HFF-Myc (cell line): ENCODE measurements around the gene TMEM106B.
A peak's percentile ranks its signal among the peaks of the same experiment; 100 is the strongest.
"Not testable (repeated sequence)": the region's sequence is repeated elsewhere in the genome, so short reads cannot be mapped to it uniquely, and the experiment has no call there.

Experiments used
- DNase-seq: peaks from one replicate; pipeline ENCODE4 v3.0.0-alpha.2; 2011; ENCODE audit warnings: low read depth; ENCODE audit errors: extremely low read depth
- H3K4me3 ChIP-seq: replicated peaks from 2 replicates; pipeline ENCODE4 v1.5.1; 2011; ENCODE audit warnings: low read depth, mild to moderate bottlenecking, control low read depth, low read length
- CTCF ChIP-seq: IDR thresholded peaks from 2 replicates; pipeline ENCODE4 v1.5.1; 2012; ENCODE audit warnings: mild to moderate bottlenecking, low read depth, low read length, control low read depth; ENCODE audit errors: missing control alignments

Gene TMEM106B

GRCh38 chr7:12211054-12211710 lies at the start of gene TMEM106B:
Gene TMEM106B, plus strand, starts transcription at chr7:12211294. Its CDS starts 3,517 bp downstream, at chr7:12214811.
- peak within 1 kb of the TSS; percentile 75 for H3K4me3 ChIP-seq
- DNase-seq = peak; percentile 81
- no peak for TF ChIP-seq CTCF

GRCh38 chr7:12162415-12163113 lies 48.5 kb upstream of the TMEM106B start:
- no peak for TF ChIP-seq CTCF
- no peak for DNase-seq
- H3K4me3 ChIP-seq = no peak overlapping the region

GRCh38 chr7:12168065-12168464 lies 43.0 kb upstream of the TMEM106B start:
- DNase-seq, H3K4me3 ChIP-seq: not testable (repeated sequence)

- DNase-seq, H3K4me3 ChIP-seq: not testable (repeated sequence)
Measured at GRCh38 chr7:12169981-12170820, 40.9 kb upstream of the TMEM106B start.

- DNase-seq = no peak
- H3K4me3 ChIP-seq = no peak overlapping the region
- no peak for TF ChIP-seq CTCF
Measured at GRCh38 chr7:12173671-12174070, 37.4 kb upstream of the TMEM106B start.

DNA sequence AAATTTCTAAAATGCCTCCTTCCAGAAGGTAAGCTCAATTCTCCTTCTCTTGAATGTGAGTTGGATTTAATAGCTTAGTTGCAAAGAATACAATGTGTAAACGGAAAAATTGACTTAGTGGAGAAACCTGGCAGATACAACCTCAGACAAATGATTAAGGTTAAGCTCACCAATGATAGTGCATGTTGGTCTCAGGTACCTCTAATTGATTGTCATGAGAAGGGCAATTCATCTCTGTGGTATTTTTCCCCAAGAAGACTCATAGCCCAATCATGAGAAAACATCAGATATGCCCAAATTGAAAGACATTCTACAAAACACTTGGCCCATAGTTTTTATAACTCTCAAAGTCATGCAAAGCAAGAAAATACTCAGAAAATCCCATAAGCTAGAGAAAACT lies 36.2 kb upstream of the TMEM106B start:
- H3K4me3 ChIP-seq = no peak overlapping the region
- no peak for TF ChIP-seq CTCF
- no peak for DNase-seq

- no peak for TF ChIP-seq CTCF
- no peak for DNase-seq
- H3K4me3 ChIP-seq = no peak overlapping the region
Measured at GRCh38 chr7:12178317-12178716, 32.8 kb upstream of the TMEM106B start.
